Gastroesophageal sphincter (tissue), 3 donors: ENCODE data around the gene TOB2.

Source experiments
- CTCF ChIP-seq, 4 experiments: fragments of 200-600 bp in 2 of 4; fragments of 450-650 bp in 2 of 4; sonication (generic) in 1 of 4; IDR thresholded peaks; one replicate each; pipeline ENCODE4 v1.5.1; 2017 to 2019; ENCODE audit warnings: antibody characterized with exemption in 4 of 4, mild to moderate bottlenecking in 2 of 4, moderate library complexity in 2 of 4
- POLR2A ChIP-seq, 2 donors: fragments of 450-650 bp; IDR thresholded peaks; one replicate each; pipeline ENCODE4 v1.6.1; 2017; ENCODE audit warnings: antibody characterized with exemption in 2 of 2, mild to moderate bottlenecking in 2 of 2, moderate library complexity in 1 of 2
- POLR2AphosphoS5 ChIP-seq: sonication (generic); formaldehyde crosslinking; IDR thresholded peaks from one replicate; pipeline ENCODE4 v1.6.1; 2017; ENCODE audit warnings: antibody characterized with exemption

- no peak for TF ChIP-seq CTCF (IDR thresholded peaks at IDR 0.05)
- TF ChIP-seq POLR2AphosphoS5 = no peak
- TF ChIP-seq POLR2A (IDR thresholded peaks at IDR 0.05) = no peak
Measured at GRCh38 chr22:41481925-41482318, 35.3 kb upstream of the TOB2 start.
